SH-SY5Y (cell line): ENCODE data around the gene RAPGEF5.

Source experiments
- GATA2 ChIP-seq: IDR thresholded peaks from 2 replicates; pipeline ENCODE4 v1.6.1; 2011; ENCODE audit warnings: mild to moderate bottlenecking, low read depth, low read length
- GATA3 ChIP-seq: IDR thresholded peaks from 2 replicates; pipeline ENCODE4 v1.6.1; 2011; ENCODE audit warnings: low read depth, mild to moderate bottlenecking, low read length, moderate library complexity

DNA sequence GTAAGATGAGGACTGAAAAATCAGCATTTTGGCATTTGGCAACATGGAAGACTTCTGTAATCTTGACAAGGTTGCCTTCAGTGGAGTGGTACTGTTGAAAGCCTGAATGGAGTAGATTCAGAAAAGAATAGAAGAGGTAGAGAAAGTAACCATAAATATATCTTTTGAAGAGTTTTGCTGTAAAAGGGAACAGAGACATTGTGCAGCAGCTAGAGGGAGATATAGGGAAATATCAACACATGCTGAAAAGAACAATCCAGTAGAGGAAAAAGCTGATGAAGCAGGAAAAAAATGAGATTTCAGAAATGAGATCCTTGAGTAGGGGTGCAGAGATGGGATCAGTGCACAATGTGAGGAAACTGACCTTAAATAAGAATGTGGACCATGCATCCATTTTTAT is 60.0 kb downstream of the RAPGEF5 start:
- TF ChIP-seq GATA2 (no peak), GATA3 (no peak)
